Spleen (tissue), 11 donors: ENCODE results near the gene RAB8B. TPM values are rescaled to one million over a fixed set of nuclear protein-coding genes. Genes with fewer than 3 reads are reported as not detected.

Experiments used
- DNase-seq: peaks from one replicate; pipeline ENCODE4 v3.0.0-alpha.2; 2020
- H3K27ac ChIP-seq, 8 donors: fragments of 200-600 bp; sonication (generic) in 7 of 8; 1 replicate in 4 of 8; 2 replicates in 4 of 8; pipeline versions ENCODE4 v1.5.0 to v1.8.0; 2016 to 2021; ENCODE audit warnings: inconsistent platforms in 4 of 8, mild to moderate bottlenecking in 4 of 8, moderate library complexity in 1 of 8
- H3K27me3 ChIP-seq, 7 donors: fragments of 200-600 bp; sonication (generic) in 6 of 7; replicated peaks in 1 of 7; 1 replicate in 4 of 7; 2 replicates in 3 of 7; pipeline versions ENCODE4 v1.5.0 to v1.8.0; 2016 to 2021; ENCODE audit warnings: inconsistent platforms in 3 of 7, mild to moderate bottlenecking in 1 of 7
- H3K36me3 ChIP-seq, 6 donors: fragments of 200-600 bp; sonication (generic) in 5 of 6; 1 replicate in 4 of 6; 2 replicates in 2 of 6; pipeline versions ENCODE4 v1.5.0 to v1.8.0; 2016 to 2021; ENCODE audit warnings: inconsistent platforms in 2 of 6
- H3K4me1 ChIP-seq, 6 donors: fragments of 200-600 bp; sonication (generic) in 5 of 6; 1 replicate in 3 of 6; 2 replicates in 3 of 6; pipeline versions ENCODE4 v1.5.0 to v1.8.0; 2016 to 2021; ENCODE audit warnings: inconsistent platforms in 3 of 6
- H3K4me3 ChIP-seq, 8 donors: fragments of 200-600 bp; sonication (generic) in 7 of 8; 1 replicate in 4 of 8; 2 replicates in 4 of 8; pipeline versions ENCODE4 v1.5.0 to v1.8.0; 2016 to 2021; ENCODE audit warnings: inconsistent platforms in 4 of 8, mild to moderate bottlenecking in 4 of 8, moderate library complexity in 2 of 8
- H3K9me3 ChIP-seq, 8 donors: fragments of 200-600 bp; sonication (generic) in 7 of 8; 1 replicate in 4 of 8; 2 replicates in 4 of 8; pipeline versions ENCODE4 v1.5.0 to v1.8.0; 2016 to 2021; ENCODE audit warnings: inconsistent platforms in 4 of 8
- CTCF ChIP-seq, 11 experiments: fragments of 200-600 bp in 7 of 11; fragments of 450-650 bp in 4 of 11; sonication (generic) in 4 of 11; IDR thresholded peaks in 8 of 11; conservative IDR thresholded peaks in 3 of 11; 1 replicate in 7 of 11; 2 replicates in 4 of 11; pipeline versions ENCODE4 v1.4.0 to v1.8.0; 2016 to 2021; ENCODE audit warnings: antibody characterized with exemption in 11 of 11, inconsistent platforms in 4 of 11, mild to moderate bottlenecking in 1 of 11
- POLR2A ChIP-seq, 3 donors: fragments of 450-650 bp; IDR thresholded peaks; one replicate each; pipeline ENCODE4 v1.5.1; 2017; ENCODE audit warnings: antibody characterized with exemption in 3 of 3, mild to moderate bottlenecking in 1 of 3
- POLR2AphosphoS5 ChIP-seq, 3 donors: sonication (generic); formaldehyde crosslinking; IDR thresholded peaks; one replicate each; pipeline ENCODE4 v1.5.1; 2017; ENCODE audit warnings: antibody characterized with exemption in 3 of 3
- WGBS, 5 donors: extraction: QIAGEN DNeasy Blood & Tissue Kit in 3 of 5; methylation state at CpG; one replicate each; pipeline versions ENCODE4 v1.1.5 to v1.1.7; 2013 to 2018; 5-methylcytosine and 5-hydroxymethylcytosine counted together
- intact Hi-C: fragments of 100-400 bp; cut with DNase I; formaldehyde crosslinking; loops from one replicate; pipeline ENCODE4 v1.15.0; 2023; ENCODE audit warnings: low total_unique reads
- polyA plus RNA-seq, 3 donors: library from polyadenylated mRNA; stranded (reverse); fragments of 200-250 nt; gene quantifications; one replicate each; pipeline ENCODE4 v1.2.1, GENCODE V29; 2013
- total RNA-seq, 7 donors: library from RNA; depleted of rRNA in 3 of 7; stranded (reverse); fragments of >200 nt in 3 of 7; fragmentation: NEBNext Ultra II Directional in 4 of 7; extraction: Animal tissue kit (Norgen Biotek cat#: 25700) in 4 of 7; gene quantifications; one replicate each; pipeline versions ENCODE4 v1.1.0 to v1.2.1, GENCODE V29; 2016 to 2021
- donor health status: healthy with polysubstance abuse.
- donor health status: DM: no; HTN: no; CAD: no; lungs with moderate emphysema.
- donor health status: DM: no; HTN: no; CAD: no.
- donor health status: Bipolar disorder and iron deficiency.
- donor health status: healthy.
- donor health status: DM: no; HTN: no; CAD: no.
- donor health status: DM: yes; HTN: yes; CAD: no.

The RAB8B gene
- total and polyA plus RNA-seq, 10 donors = 18.9 to 96.4 (median 64.2) TPM

GRCh38 chr15:63194302-63194701 is 4.9 kb downstream of the RAB8B start:
- Histone ChIP-seq H3K4me3 (peak overlapping the region in 5 of 8 donors; percentile 1 to 85 (median 17)), H3K9me3 (no peaks in the 10 kb centered on the region), H3K36me3 (peaks cover 0 to 11% (median 0%) of the 10 kb centered on the region in 6 donors), H3K27me3 (no peaks in the 10 kb centered on the region), H3K4me1 (peaks cover 37 to 93% (median 87%) of the 10 kb centered on the region in 6 donors), H3K27ac (peak overlapping the region; percentile 61 to 97 (median 92))
- TF ChIP-seq POLR2AphosphoS5 (IDR thresholded peaks at IDR 0.05) = no peak
- TF ChIP-seq POLR2A (IDR thresholded peaks at IDR 0.05) = no peak
- TF ChIP-seq CTCF (IDR thresholded peaks at IDR 0.05 in 8 of 11, conservative IDR thresholded peaks at IDR 0.05 in 3 of 11) = no peak
- intact Hi-C loops = no loop called here
- DNase-seq = no peak
- 47 to 58% (median 52%) methylated on average over 4 of the region's 4 CpGs for WGBS, 5 donors

GRCh38 chr15:63194880-63195568 is 5.6 kb downstream of the RAB8B start:
- no peaks in the 10 kb centered on the region for H3K9me3 ChIP-seq
- no peak for DNase-seq
- WGBS, 5 donors = 64 to 83% (median 72%) methylated on average over 4 of the region's 4 CpGs
- TF ChIP-seq POLR2AphosphoS5 (IDR thresholded peaks at IDR 0.05) = peak in 1 of 3 donors; percentile 7
- no peak for TF ChIP-seq POLR2A (IDR thresholded peaks at IDR 0.05)
- peaks cover 37 to 100% (median 91%) of the 10 kb centered on the region in 6 donors for H3K4me1 ChIP-seq
- H3K27ac ChIP-seq = peak overlapping the region; percentile 61 to 97 (median 92)
- intact Hi-C loops = no loop called here
- no peaks in the 10 kb centered on the region for H3K27me3 ChIP-seq
- H3K4me3 ChIP-seq = peak overlapping the region in 2 of 8 donors; percentile 17 to 85
- peaks cover 0 to 11% (median 0%) of the 10 kb centered on the region in 6 donors for H3K36me3 ChIP-seq

GRCh38 chr15:63195569-63196015 is 6.2 kb downstream of the RAB8B start:
- Histone ChIP-seq H3K4me1 (peaks cover 37 to 100% (median 96%) of the 10 kb centered on the region in 6 donors), H3K36me3 (peaks cover 0 to 11% (median 0%) of the 10 kb centered on the region in 6 donors), H3K4me3 (peak overlapping the region in 1 of 8 donors; percentile 85), H3K27ac (peak overlapping the region; percentile 37 to 97 (median 92)), H3K27me3 (no peaks in the 10 kb centered on the region), H3K9me3 (no peaks in the 10 kb centered on the region)
- intact Hi-C loops = no loop called here
- no peak for DNase-seq
- TF ChIP-seq POLR2AphosphoS5 (IDR thresholded peaks at IDR 0.05) (no peak), CTCF (IDR thresholded peaks at IDR 0.05 in 8 of 11, conservative IDR thresholded peaks at IDR 0.05 in 3 of 11) (no peak), POLR2A (IDR thresholded peaks at IDR 0.05) (no peak)
- 44 to 53% (median 48%) methylated on average over 3 of the region's 3 CpGs for whole genome bisulfite sequencing, 5 donors

GRCh38 chr15:63196842-63197241 is 7.4 kb downstream of the RAB8B start:
- DNase-seq = no peak
- Histone ChIP-seq H3K27me3 (no peaks in the 10 kb centered on the region), H3K27ac (peak overlapping the region in 5 of 8 donors; percentile 87 to 97 (median 95)), H3K4me1 (peaks cover 30 to 100% (median 94%) of the 10 kb centered on the region in 6 donors), H3K4me3 (no peak overlapping the region), H3K9me3 (no peaks in the 10 kb centered on the region), H3K36me3 (peaks cover 0 to 17% (median 0%) of the 10 kb centered on the region in 6 donors)
- no peak for TF ChIP-seq POLR2A (IDR thresholded peaks at IDR 0.05)
- no peak for TF ChIP-seq POLR2AphosphoS5 (IDR thresholded peaks at IDR 0.05)
- TF ChIP-seq CTCF (IDR thresholded peaks at IDR 0.05 in 8 of 11, conservative IDR thresholded peaks at IDR 0.05 in 3 of 11) = no peak
- intact Hi-C loops = no loop called here
- 73 to 90% (median 82%) methylated on average over 1 of the region's 1 CpG for WGBS, 5 donors
